Cardiac fibroblast (primary cell): Measurements from ENCODE around the gene ADAR.

Source experiments
- DNase-seq, 2 donors: peaks; one replicate each; pipeline versions ENCODE4 v3.0.0 to v3.0.0-alpha.2; 2010; ENCODE audit warnings: low read depth in 2 of 2
- H3K4me3 ChIP-seq, 2 donors: replicated peaks in 1 of 2; 1 replicate in 1 of 2; 2 replicates in 1 of 2; pipeline ENCODE4 v1.5.1; 2011; ENCODE audit warnings: low read depth in 2 of 2, low read length in 2 of 2, mild to moderate bottlenecking in 2 of 2, moderate library complexity in 1 of 2
- TF ChIP-seq, protein P1 (sequence below): IDR thresholded peaks from one replicate; pipeline ENCODE4 v1.5.1; 2011; ENCODE audit warnings: low read depth, mild to moderate bottlenecking, low read length, inconsistent platforms

The ADAR gene

DNA sequence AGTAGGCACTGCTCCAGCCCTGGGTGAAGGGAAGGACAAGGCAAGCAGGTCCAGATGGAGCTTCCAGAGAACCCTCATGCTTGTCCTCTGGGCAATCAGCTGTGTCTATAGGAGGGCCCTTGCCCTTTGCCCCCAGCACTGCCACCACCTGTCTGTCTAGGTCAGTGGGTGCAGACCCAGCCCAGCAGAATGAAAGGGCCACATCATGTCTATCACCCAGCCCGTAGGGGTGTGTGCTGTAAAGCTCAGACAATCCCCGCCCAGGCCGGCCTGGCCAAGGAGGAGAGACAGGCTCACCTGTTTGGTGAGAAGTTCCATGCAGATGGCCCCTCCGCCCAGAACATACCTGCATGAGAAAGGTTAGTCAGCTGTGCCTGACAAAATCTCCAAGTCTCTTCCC, 56.5 kb downstream of the ADAR start:
- no peak for DNase-seq
- TF ChIP-seq, protein P1, sequence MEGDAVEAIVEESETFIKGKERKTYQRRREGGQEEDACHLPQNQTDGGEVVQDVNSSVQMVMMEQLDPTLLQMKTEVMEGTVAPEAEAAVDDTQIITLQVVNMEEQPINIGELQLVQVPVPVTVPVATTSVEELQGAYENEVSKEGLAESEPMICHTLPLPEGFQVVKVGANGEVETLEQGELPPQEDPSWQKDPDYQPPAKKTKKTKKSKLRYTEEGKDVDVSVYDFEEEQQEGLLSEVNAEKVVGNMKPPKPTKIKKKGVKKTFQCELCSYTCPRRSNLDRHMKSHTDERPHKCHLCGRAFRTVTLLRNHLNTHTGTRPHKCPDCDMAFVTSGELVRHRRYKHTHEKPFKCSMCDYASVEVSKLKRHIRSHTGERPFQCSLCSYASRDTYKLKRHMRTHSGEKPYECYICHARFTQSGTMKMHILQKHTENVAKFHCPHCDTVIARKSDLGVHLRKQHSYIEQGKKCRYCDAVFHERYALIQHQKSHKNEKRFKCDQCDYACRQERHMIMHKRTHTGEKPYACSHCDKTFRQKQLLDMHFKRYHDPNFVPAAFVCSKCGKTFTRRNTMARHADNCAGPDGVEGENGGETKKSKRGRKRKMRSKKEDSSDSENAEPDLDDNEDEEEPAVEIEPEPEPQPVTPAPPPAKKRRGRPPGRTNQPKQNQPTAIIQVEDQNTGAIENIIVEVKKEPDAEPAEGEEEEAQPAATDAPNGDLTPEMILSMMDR: no peak
- H3K4me3 ChIP-seq: no peak overlapping the region

DNA sequence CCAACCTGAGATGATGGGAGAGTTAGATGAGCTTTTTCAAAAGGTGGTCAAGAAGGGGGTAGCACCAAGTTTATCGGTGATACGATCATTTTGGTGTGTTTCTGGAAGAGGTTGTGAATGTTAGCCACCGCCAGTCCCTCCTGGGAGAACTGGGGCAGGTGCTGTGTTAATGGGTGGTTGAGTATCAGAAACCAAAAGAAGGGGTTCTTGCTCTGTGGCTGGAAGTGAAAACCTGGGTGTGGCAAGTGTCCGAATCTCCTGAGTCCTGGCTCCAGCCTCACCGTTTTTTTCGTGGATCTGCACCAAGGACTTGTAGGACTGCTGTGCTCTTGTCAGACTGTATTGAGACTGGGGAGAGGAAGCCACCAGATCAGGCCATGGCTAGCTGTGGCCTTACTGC, 57.3 kb downstream of the ADAR start:
- no peak for DNase-seq
- TF ChIP-seq, protein P1: no peak
- no peak overlapping the region for H3K4me3 ChIP-seq

DNA sequence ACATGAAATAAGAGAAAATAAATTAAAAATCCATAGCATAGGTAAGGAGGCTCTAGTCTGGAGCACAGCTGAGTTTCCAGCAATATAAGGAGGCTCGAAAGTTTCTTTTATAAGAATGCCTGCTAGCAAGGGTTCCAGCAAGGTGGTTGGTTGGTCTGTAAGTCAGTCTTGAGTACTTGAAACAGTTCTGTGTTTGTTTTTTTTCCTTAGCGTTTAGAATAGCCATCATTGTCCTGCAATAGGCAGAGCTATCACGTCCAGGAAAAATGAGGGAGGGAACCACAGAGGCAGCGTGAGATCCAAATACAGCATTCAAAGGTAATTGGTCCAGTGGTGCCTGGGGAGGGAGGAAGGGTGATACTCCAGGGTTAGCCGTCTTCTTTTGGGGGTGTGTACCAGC, 57.9 kb downstream of the ADAR start:
- TF ChIP-seq, protein P1: no peak
- DNase-seq: no peak
- H3K4me3 ChIP-seq: no peak overlapping the region

DNA sequence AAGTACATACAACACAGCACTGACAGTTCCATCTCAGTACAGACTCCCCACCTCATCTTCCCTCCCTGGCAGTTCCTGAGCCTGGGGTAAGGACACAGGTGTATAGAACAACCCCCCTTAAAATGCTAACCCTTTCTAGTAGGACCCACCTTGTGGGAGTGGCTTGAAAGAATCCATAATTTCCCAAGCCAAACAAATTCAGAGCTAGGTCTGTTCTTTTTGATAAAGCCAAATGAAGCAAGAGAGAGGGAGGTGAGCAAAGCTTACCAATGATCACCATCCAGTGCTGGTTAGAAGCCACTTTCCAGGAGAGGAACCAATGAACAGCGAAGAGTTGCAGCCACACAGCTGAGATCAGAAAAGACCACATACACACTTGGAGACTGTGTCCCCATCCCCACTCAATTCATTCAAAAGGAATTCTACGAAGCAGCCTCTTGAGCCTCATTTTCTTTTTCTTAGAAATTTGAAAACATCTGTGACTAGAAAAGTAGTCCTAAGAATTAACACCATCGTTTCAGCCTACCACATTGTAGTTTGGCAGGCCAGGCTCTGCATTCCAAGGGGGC, 58.7 kb downstream of the ADAR start:
- no peak overlapping the region for H3K4me3 ChIP-seq
- TF ChIP-seq, protein P1: no peak
- DNase-seq: no peak

DNA sequence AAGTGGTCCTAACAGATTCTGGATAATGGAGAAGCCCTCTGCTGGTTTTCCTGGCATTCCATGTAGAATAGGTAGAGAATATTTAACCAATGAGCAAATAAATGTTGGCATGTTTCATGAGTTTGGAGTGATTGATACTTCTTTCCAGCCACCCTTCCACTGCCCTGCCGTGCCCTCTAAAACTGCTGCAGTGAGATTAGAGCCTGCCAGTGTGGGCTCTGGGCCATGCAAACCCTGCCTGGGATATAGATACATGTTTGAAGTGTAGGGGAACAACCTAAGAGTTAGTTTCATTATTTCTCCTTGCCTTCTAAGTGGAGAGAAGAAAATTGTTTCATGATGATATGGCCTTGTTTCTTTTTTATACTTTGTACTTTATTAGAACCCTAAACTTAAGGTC, 60.0 kb downstream of the ADAR start:
- H3K4me3 ChIP-seq: no peak overlapping the region
- TF ChIP-seq, protein P1: no peak
- DNase-seq: no peak

DNA sequence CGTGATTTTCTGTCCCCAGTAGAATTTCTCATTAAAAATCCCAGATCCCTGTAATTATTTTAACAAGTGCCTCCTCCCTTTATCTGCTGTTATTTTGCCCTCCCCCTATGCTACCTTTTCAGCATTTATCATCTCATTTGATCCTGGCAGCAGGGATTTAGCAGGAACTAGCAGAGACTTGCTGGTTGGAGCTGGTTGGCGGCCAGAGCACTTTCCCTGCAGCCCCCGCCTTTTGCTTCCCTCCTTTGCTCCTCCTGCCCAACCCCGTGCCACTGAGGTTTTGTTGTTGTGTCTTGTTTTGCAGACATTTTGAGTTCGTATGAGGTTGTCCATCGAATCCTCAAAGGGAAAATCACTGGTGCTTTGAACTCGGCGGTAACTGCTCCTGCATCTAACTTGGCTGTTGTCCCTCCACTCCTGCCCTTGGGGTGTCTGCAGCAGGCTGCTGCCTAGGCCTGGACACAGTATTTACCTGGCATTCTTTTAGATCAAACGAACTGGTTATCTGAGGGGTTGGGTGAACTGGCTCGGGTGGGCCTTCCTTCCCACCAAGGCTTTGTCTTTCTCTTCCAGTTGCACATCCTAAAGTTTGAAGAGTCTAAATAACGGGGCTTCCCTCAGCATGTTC, 60.8 kb downstream of the ADAR start:
- H3K4me3 ChIP-seq: no peak overlapping the region
- TF ChIP-seq, protein P1: no peak
- DNase-seq: no peak
